Measurements from ENCODE around the gene PDIA6.

GRCh38 chr2:10772201-10772867 lies 40.3 kb downstream of the PDIA6 start:
- TF ChIP-seq, protein P1, sequence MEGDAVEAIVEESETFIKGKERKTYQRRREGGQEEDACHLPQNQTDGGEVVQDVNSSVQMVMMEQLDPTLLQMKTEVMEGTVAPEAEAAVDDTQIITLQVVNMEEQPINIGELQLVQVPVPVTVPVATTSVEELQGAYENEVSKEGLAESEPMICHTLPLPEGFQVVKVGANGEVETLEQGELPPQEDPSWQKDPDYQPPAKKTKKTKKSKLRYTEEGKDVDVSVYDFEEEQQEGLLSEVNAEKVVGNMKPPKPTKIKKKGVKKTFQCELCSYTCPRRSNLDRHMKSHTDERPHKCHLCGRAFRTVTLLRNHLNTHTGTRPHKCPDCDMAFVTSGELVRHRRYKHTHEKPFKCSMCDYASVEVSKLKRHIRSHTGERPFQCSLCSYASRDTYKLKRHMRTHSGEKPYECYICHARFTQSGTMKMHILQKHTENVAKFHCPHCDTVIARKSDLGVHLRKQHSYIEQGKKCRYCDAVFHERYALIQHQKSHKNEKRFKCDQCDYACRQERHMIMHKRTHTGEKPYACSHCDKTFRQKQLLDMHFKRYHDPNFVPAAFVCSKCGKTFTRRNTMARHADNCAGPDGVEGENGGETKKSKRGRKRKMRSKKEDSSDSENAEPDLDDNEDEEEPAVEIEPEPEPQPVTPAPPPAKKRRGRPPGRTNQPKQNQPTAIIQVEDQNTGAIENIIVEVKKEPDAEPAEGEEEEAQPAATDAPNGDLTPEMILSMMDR (IDR thresholded peaks at IDR 0.05; ENCODE audit: insufficient read depth, low read length, poor library complexity, severe bottlenecking): no peak
- no peak for TF ChIP-seq EZH2phosphoT487 (conservative IDR thresholded peaks at IDR 0.05; ENCODE audit: low read length)
